Activated gamma-delta T cell treated with Interleukin-2 at 50 U/mL for 16 hours (primary cell): ENCODE measurements around the gene SOX6.
"Not testable (repeated sequence)": the region's sequence is repeated elsewhere in the genome, so short reads cannot be mapped to it uniquely, and the experiment has no call there.

ENCODE experiments used
- DNase-seq: peaks from one replicate; pipeline ENCODE4 v3.0.0-alpha.2; 2020

Gene SOX6

GRCh38 chr11:16356057-16356760, at the start of gene SOX6:
Gene SOX6 (minus strand): TSS chr11:16356546. CDS start chr11:16341248, 15,298 bp downstream.
- DNase-seq, result no peak

DNA sequence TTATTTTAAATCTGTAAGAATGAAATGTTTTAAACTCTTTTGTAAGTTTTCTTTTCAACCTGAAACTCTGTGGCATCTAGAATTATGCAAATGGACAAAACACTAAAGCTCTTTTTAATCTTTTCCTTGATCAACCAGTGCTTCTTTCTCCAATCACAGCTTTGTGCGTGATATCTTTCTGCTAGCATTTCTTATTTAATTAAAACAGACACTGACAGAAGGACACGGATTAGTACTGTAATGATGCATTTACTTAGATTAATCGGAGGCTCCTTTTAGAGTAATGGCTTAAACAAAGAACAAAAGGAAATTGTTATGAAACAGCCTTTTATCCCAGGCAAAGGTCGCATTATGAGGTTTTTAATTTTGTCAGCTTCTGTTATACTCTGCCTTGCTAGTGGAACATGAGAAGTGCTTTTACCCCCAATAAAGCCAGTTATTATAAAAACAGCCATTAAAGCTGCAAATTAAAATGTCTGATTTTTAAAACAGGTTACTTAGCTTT, 48.5 kb upstream of the SOX6 start:
- no peak for DNase-seq

DNA sequence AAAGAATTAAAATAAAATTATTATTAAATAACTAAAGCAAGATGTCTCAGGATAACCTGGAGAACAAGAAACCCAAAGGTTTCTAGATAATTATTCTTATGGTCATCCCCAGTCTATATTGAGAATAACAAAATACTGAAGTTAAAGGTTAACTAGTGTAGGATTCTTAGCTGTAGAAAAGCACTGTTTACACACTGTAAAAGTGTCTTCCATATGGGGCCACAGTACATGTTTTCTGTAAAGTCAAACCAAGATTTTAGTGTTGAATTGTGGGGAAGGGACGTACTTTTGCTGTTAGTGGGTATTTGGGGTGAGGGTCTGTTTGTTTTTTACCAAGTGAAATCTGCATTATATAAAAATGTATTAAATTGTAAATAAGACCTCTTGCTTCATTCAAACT, 47.5 kb upstream of the SOX6 start:
- no peak for DNase-seq

- DNase-seq, result no peak
These were observed 47.1 kb upstream of the SOX6 start for GRCh38 chr11:16403448-16403803.

DNA sequence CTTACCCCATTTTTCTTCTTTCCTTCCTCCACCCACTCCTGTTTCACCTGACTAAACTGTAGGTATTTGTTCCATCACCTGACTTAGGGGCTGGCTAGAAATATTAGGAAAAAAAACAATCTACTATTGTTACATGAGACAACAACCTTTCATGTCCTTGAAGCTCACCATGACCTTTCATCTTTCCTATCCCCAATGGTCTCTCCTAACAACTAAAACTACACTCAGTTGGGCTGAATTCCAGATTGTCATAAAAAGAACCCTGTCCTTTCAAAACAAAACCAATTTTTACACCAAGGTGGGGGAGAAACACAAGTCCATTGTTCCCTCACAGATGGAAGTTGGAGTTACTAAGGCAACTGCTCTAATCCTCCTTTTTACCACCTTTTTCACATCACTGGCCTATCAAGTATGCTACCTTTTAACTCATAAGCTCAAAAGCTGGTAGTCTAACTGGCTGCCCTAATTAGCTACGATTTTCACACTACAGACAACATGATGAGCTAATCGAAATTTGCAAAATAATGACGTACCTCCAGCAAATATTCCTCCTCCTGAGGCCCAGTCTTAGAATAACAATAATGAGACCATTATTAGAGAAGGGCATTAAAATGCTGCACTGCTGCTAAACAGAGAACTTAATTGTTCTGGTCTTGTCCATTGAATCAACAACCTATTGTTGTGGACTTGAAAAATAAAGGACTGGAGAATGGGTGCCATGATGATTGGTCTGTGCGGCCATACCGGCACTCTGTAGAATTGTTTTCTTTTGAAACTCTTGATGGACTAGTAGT, 46.5 kb upstream of the SOX6 start:
- DNase-seq, result no peak

- DNase-seq, result no peak
These were observed 41.0 kb upstream of the SOX6 start for GRCh38 chr11:16397390-16397789.

GRCh38 chr11:16395601-16396000, 39.3 kb upstream of the SOX6 start:
- no peak for DNase-seq

DNA sequence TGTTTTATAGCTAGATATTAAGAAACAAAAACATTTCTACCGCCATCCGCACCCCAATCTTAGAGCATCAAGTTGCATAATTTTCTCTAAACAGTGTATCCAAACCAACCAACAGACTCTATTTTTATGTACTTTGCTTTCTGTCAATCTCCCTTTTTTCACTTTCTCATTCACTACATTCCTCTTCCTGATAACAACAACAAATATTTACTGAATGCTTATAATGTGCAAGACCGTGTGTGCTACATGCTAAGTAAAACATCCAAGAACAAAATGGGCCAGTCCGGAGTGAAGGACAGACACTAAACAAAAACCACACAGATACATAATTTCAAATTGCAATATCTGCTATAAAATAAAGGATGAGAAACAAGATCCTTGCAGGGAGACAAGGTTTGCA, 38.6 kb upstream of the SOX6 start:
- no peak for DNase-seq

DNA sequence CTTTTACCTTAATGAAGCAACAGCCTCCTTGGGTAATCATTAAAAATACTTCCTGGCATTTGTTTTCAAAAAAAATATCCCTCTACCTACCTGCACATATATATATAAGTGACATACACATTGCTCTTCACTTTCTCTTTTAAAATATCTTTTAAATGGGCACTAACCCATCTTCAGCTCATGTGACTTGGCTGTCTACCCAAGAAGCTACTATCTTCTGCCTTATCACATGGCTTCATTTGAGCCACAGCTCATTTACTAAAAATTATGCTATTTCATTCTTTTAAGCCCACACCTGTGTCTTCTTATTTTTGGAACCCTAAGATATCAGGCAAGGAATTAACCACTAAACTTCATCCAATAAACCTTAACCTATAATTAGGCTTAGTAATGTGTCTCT, 37.0 kb upstream of the SOX6 start:
- DNase-seq, result no peak

DNA sequence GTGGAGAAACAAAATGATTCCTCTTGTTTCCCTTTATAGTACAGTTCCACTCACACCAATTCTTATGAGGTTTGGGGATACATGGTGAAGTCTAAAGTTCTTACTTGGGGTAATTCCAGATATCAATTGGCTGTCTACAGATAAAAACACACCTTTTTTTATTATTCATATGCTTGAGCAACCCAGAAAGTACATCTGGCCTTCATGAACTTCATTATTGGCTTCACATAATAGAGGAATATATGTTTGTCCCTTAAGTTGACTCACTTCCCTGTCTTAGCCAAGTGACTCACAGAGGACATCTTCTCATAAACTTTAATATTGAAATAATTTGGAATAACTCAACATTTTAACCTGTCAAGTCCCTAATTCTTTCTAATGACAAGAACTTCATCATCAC, 36.3 kb upstream of the SOX6 start:
- no peak for DNase-seq

- not testable (repeated sequence) for DNase-seq
These were observed 34.5 kb upstream of the SOX6 start for GRCh38 chr11:16390826-16391225.

- DNase-seq, result no peak
These were observed 28.8 kb upstream of the SOX6 start for GRCh38 chr11:16385099-16385498.

DNA sequence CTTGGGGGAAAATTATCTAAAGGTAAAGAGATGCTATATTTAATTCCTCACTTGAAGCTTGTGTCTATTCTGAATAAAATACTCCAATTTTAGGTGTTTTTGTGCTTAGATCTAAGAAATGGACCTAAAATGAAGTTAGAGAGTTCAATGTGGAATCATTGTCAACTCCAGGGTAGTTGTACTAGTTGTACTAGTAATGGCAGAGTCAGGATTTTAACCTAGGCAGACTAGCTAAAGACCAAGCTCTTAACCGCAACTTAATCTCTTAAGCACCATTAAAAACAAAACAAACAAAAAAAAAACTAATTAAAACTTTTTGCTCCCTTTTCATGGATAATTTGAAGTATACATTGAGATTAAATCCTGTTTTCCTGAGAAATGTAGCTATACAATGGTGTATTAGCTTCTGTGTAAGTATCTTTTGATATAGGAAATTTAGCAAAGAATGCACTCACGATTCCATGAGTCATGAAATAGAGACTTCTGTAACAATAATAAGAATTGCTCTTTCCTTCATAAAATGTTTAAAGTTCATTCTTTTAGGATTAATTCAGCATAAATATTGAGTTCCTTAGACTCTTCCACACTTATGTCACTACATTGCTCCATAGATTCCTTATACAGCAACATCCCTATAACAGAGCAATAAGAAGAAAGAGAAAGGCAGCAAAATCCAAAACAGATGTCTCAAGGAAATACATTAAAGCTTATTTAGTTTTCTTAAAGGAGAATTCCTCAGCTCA, 26.5 kb upstream of the SOX6 start:
- no peak for DNase-seq

GRCh38 chr11:16382186-16382585, 25.8 kb upstream of the SOX6 start:
- DNase-seq, result no peak

GRCh38 chr11:16380941-16381568, 24.7 kb upstream of the SOX6 start:
- no peak for DNase-seq

GRCh38 chr11:16378906-16379305, 22.6 kb upstream of the SOX6 start:
- no peak for DNase-seq

GRCh38 chr11:16377746-16378145, 21.4 kb upstream of the SOX6 start:
- DNase-seq, result no peak

- DNase-seq, result not testable (repeated sequence)
These were observed 19.3 kb upstream of the SOX6 start for GRCh38 chr11:16375664-16376063.

GRCh38 chr11:16373768-16374167, 17.4 kb upstream of the SOX6 start:
- DNase-seq, result no peak

GRCh38 chr11:16372355-16372754, 16.0 kb upstream of the SOX6 start:
- no peak for DNase-seq

DNA sequence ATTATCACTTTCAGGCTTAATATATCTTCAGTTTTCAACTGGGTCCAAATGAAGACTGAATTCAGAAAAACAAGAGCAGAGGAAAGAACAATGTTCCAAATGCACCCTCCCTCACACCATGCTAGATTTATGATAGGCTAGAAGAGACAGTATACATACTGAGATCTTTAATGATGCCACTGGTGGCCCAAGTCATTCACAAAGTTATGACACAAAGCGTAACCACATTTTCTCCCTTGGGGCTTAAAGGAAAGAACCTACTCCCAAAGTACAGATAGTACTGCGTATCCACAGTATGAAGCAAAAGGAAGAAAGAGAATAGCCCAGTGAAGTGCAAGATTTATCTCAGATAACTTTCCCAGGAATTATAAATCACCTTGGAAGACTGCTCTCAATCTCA, 10.9 kb upstream of the SOX6 start:
- DNase-seq, result no peak

DNA sequence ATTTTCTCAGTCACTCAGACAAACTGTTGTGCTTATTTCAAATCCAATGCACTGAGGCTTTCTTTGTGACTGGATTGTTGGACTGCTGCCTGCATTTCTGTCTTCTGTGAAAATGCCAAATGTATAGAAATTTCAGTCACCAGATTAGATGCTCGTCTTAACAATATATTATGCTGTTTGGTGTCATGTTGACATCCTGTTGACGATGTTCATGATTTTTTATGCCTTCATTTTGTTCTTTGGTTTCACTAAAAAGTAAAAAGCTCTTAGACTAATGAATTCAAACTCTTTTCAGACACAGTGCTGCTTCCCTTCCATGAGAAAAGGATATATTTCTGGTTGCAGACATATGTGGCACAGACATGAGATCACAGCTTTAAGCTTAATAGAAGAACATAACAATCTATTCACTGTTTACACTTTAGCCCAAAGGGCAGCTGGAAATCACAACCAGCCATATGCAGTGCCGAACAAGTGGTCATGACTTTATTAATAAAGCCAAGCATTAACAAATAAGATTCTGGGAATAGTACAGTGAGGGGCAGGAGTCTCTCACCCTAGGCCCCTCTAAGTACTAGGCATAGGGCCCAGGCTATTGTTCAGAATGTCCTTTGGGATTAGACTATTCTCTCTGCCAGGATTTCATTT, 9.4 kb upstream of the SOX6 start:
- no peak for DNase-seq

DNA sequence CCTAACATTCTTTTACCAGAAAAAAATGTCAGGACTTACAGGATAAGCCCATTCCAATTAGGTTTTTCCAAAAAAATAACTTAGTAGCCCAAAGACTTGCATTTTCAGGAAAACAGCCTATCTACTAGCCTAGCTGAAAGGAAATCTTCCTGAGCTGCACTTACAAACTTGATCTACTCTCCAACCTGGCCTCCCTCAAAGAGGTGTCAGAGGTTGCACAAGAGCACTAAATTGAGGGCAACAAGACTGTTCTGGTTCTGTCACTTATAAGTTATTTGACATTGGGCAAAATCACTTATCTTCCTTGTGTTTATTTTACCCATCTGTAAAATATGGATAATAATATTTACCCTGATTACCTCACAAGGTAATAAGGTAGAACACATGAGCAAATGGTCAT, 7.9 kb upstream of the SOX6 start:
- no peak for DNase-seq
